Measurements from ENCODE around the gene CHI3L1.

CHI3L1 gene

DNA sequence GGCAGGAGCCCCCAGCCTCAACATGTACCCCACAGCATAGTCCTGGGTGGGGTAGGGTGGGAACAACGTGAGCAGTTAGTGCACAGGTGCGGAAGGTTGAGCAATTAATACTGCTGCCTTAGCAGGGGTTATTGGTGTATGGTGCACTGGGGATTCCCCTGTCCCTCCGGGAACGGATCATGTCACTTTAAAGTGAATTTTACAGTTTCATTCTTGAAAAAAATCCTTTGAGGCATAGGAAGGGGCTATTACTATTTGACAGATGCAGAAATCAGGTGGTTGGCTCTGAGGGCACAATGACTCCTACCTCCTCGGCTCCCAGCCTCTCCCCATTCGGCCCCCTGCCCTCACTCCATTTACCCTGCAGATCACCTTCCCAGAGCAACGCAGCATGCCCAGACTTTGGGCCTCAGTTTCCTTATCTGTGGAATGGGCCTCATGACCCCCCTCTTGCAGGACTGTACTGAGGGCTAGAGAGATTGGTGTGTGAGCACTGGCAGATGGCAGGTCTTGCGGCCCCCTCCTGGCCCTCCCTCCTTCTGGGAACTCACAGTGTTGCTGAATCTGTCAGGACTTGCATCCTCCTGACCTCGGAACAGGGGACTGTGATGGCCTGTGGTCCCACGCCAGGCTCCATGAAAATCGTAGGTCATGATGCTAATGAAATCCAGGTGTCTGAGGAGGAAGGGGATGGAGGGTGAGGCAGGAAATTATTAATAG is 5.7 kb downstream of the CHI3L1 start:
- no peak for DNase-seq

DNA sequence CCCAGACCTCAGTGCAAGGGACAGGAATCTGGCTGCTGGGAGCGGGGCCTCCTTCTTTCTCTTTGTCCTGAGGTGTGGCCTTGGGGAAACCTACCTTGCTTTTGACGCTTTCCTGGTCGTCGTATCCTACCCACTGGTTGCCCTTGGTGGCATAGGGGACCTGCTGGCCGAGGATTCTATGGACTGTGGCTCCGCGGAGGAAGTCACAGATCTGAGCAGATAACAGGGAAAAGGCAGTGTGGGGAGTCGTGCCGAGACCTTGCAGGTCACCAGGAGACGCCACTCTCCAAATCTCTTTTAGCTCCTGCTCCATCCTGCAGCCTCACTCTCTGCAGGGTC is 6.9 kb downstream of the CHI3L1 start:
- DNase-seq, result no peak

DNA sequence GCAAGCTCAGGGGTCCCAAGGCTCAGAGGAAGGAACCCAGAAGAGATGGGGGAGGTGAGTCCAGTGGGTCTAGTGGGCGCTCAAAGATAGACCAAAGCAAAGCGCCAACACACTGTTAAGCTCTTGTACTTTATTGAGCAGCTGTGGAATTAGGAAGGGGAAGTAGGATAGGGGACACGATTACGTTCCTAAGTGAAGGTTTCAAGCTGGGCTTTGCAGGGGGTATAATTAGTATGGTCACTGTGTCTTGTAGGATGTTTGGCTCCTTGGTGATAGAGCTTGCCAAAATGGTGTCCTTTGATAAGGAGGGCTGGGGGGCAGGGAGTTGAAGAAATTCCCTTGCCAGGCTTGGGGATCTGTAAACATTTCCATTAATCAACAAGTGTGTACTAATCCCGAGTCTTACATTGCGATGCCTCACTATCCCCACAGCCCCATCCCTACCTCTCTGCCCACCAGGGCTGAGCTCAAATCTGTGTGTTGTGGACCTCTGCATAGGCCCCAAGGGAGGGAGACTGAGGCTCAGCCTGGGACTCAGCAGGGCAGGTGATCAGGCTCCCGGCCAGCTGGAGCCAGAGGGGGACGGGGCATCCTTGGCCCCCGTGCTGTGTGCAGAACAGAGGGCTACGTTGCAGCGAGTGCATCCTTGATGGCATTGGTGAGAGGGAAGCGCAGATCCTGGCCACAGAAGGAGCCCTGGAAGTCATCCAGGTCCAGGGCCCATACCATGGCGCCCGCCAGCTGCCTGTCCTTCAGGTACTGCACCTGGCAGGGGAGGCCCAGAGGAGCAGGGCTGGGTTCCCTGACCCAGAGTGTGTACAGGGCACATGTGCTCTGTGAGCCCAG is 7.5 kb downstream of the CHI3L1 start:
- no peak for DNase-seq

DNA sequence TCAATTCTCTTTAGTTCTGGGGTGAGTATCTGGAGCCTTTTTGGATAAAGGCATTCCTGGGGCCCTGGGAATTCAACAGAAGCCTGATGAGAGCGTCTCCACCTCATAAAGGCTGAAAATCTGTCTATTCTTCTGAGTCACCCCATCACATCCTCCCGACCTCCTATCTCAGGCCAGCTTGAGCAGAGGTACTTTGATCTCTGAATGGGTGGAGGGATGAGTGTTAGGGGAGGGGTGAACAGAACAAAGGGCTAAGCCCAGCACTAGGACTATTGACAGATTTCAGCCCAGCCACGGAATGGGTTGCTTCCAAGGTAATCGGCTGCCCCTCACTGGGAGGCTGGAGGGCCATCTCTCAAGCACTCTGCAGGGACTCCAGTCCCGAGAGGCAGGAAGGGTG is 8.4 kb downstream of the CHI3L1 start:
- DNase-seq, result no peak

DNA sequence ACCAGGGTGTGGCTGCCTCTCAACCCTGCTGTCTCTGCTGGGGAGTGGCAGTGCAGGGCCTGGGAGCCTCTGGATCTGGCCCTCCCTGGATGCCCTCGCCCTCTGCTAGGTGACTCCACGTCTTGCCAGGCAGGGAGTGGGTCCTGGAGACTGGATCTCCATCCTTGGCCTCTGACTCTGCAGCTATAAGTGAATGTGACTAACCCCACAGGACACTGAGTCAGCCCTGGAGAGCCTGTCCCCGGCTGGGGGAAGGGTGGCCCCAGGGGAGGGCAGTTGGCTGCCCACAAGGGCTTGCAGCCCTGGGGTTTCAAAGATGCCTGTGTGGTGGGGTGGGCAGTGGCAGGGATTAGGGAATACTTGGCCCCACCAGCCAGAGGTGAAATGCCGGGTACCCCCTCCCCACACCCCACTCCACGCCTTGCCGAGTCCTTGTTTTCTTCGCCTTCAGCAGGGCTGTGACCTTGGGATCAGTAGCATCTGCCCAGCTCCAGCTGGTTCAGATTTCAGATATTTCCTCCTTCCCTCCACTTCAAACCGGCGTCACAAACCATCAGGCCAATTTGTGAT is 8.9 kb downstream of the CHI3L1 start:
- DNase-seq, result no peak

DNA sequence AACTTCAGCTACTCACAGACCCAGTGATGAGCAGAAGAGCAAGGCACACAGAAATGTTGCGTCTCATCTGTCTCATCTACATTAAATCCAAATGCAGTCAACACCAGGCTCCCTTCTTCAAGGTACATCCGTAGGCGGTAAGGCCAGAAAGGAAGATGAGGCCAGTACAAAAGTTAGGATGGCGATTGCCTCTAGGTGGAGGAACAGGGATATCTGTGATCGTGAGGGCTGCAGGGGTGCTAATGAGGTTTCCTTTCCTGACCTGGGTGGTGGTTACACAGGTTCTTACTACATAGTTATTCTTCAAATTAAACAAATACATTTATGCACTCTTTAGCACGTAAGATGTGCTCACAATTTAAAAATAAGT is 9.5 kb downstream of the CHI3L1 start:
- no peak for DNase-seq

DNA sequence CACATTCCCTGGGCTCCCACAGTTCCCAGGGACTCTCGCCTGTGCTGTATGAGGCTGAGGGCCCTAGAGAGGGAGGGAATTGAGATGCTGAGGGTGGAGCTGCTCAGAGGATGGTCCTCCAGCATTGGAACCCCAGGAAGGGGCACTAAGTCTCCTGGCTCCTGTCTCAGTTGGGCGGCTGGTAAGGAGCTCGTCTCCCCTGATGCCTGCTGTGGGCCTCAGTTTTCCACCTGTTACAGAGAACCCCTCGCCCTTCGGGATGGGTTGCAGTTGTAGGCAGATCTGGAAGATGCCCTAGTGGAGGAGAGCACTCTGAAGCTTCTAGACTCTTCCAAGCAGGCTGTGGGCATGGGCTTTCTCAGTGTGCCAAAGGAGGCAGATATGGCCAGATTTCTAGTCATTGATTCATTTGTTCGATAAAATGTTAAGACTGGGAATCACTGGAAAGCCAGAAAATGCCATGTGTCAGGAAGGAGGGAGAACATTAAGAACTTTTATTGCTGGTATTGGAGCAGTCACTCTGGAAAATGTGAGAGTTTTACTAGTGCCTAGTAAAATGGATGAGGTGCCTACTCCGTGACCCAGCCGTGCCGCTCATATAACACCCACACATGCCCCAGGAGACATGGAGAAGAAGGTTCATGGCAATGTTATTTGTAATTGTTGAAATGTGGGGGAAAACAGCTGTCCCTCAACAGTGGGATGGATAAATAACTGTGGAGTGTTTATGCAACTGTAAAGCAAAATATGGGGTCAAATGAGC is 10.1 kb downstream of the CHI3L1 start:
- no peak for DNase-seq

DNA sequence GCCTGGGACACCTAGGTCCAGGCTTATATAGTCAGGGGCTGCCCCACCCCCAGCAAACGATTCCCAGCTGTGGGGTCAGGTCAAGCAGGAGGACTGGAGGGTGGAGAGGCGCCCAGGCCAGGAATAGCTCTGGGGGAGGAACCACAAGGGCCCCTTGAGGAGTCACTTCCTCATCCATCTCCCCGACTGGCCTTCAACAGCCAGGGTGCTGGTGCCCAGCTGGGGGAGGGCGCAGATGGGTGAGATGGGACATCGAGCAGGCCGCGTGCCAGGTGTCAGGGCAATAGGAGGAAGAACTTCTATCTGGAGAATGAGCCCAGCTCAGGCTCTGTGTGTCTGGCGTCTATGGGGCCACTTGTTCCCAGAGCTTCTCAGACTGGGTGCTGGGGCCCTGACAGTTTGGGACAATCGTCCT is 10.7 kb downstream of the CHI3L1 start:
- DNase-seq, result no peak

DNA sequence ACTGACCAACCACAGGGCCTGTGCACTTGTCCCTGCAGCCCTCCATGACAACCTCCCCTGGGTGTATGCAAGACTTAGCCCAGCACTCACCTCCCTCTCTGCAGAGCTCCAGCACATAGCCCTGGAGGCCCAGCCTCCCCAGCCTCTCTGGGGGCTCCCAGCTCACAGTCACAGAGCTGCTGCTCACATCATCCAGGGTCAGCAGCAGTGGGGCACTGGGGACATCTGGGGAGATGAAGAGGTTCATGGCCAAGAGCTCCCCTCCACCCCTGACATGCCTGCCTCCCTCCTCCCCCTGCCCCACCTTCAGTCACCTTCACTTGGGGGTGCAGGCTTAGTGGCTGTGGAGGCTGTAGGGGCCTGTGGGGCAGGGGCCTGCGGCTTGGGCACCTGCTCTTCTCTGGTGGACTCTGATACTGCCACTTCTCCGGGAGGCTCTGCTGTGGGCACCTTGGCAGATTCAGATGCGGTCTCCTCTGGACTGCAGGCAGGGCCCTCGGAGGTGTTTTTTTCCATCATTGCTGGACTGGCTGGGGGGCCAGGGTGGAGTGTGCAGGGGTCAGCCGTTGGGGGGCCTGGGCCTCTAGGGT is 11.2 kb downstream of the CHI3L1 start, which contains the start of gene MYBPH:
Gene MYBPH, minus strand, starts transcription at position 590 of the 590 bp plus-strand sequence. Its CDS starts 71 bp downstream, at position 519.
- DNase-seq, result no peak

DNA sequence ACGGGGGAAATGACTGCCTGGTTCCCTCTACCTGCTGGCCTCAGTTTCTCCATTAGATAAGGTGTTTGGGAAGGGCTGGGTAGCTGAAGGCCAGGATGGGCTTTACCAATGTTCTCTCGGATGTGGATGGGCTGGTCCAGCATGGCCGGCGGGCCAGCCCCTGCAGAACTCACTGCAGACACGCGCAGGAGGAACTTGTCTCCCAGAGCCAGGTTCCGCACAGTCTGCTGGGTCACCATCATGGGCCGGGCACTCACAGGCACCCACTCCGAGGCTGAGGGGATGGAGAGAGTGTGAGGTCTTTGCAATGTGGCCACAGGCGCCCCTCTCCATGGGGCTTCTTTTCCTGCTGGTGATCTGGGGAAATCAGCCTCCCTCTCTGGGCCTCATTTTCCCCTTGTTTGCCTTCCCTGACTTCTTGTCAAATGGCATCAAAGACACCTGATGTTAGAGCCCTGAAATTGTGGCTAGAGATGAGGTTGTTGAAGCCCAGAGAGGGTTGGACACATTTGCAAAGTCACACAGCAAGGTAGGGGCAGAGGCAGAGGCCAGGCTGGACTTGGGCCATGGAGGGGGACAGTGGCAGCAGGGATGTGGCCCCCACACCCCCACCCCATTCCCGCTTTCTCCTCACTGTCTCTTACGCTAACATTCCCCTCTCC is 12.0 kb downstream of the CHI3L1 start:
- DNase-seq, result no peak

DNA sequence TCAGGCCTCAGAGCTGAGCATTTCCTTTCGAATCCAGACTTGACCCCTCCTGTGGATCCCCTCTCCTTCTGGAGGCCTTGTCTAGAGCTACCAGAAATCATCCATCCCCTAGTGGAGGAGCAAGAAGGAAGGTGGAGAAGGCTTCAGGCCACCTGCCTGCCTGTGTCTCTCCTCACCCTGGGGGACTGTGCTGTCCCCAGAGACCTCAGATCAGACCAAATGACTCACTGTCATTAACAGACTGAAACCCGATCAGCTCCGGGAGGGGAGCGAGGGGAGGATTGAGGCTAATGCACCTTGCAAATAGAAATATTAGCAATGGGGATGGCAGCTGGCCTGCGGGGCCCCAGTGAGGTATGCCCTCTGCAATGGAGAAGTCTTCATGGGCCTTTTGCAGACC is 12.9 kb downstream of the CHI3L1 start:
- no peak for DNase-seq

DNA sequence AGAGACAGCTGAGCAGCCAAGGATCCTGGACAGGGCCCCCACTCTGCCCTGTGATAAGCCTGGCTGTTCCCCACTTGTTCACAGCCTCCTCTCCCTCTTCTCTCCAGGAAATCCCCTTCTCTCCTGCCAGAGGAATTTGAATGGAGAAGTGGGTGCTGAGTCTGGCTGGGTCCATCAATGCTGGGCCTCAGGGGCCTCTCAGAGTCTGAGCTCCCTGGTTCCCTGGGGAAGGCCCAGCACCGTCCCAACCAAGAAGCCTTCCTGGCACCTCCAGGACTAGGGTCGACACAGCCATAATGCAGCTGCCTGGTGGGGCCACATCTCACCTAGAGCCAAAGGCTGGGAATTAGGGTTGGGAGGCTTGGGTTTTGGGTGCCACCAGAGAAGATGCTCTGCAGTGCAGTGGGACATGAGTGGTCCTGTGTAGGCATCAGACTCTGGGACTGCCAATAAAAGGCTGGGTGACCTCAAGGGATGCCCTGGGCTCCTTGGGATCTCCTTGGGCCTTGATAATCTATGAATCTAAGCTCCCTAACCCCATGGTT is 13.4 kb downstream of the CHI3L1 start:
- DNase-seq, result no peak

DNA sequence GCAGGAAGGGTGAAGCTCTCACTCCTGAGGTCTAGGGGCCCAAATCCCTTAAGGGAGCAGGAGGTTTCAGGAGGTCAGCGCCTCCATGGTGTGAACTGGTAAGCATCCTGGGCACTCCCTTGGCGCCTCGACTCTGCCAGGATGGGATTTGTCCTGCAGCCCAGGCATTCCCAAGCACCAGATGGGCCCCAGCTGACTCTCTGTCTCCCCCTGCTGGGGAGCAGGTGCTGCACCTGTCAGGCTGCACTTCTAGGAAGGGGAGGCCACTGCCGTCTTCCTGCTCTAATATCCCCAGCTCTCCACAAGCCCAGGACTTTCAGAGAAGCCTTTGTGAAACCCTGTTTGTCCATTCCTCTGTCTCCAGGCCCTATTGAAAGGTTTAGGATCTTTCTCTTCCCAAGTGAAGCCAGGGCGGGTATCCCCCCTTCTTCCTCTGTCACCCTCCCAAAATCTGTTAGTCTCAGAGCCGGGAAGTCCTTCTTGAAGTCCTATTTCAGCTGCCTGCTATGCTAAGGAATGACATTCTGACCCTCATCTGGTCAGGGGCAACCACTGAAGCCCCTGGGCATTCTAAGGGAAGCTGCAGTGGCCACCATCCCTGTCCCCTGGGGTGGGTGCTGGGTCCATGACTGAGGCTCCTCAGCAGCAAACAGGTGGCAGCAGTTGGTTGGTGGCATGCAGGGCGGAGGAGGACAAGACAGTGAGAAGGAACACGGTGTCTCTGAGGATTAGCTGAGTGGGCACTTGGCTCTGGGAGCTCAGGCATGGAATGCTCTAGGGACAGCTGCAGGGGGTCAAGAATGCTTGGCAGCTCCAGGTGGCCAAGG is 14.1 kb downstream of the CHI3L1 start:
- DNase-seq, result peak; percentile 31

DNA sequence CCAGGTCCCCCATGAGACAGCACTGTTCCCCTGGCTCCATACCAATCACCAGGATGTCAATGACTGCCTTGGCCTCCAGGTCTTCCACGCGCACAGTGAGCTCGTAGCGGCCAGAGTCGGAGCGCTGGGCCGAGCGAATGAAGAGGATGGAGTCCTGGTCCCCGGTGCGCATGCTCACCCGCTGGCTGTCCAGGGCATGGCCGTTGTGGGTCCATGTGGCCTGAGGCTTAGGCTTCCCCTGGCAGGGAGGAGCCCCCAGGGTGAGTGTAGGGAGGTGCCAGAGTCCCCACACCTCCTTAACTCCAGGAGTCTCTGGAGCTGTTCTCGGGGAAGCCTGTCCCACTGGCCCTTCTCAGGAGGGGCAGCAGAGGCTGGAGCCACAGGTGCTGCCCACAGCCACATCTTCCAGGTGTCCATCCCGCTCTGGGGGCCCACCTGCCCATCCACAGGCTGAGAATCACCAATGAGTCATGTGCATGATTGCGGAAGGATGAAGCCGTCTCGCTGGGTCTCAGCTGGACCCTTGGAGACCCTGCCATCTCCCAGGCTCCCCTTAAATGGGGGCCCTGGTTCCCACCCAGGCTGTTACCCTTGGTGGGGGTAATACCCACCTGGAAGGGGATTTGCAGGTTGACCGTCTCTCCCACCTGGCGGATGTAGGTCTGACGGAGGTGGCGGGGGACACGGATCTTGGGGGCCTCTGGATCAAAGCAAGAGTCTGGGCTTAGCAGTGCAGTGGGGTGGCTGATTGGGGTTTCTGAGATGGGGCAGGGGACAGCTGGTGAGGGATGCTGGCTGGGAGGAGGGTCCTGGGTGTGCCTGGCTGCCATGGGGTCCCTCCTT is 14.9 kb downstream of the CHI3L1 start:
- DNase-seq, result no peak

DNA sequence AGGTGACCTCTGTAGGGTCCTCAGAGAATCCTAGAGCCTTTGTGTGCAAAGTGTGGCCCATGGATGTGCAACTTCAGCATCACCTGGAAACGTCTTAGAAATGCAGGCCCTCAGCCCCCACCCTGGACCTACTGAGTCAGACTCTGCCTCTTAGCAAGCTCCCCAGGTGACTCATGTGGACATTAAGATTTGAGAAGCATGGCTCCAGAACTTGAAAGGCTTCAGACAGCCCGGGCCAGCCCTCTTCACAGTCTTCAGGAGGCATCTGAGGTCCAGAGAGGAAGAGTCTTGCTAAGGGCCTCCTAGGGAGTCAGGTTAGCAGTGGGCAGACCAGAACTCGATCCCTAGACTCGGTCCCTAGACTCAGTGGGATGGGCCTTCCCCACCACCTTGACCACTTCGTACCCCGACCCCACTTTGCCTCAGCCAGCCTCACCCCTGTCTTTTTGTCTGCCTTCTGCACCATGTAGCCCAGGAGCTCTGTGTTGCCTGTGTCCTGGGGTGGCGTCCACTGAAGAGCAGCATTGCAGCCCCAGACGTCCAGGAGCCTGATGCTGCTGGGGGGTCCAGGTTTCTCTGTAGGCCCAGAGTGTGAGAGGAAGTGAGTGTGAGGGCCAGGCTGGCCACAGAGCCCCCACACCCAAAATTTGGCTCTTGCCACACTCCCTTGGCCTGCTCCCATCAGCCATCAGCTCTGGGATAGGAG is 15.7 kb downstream of the CHI3L1 start:
- DNase-seq, result no peak

DNA sequence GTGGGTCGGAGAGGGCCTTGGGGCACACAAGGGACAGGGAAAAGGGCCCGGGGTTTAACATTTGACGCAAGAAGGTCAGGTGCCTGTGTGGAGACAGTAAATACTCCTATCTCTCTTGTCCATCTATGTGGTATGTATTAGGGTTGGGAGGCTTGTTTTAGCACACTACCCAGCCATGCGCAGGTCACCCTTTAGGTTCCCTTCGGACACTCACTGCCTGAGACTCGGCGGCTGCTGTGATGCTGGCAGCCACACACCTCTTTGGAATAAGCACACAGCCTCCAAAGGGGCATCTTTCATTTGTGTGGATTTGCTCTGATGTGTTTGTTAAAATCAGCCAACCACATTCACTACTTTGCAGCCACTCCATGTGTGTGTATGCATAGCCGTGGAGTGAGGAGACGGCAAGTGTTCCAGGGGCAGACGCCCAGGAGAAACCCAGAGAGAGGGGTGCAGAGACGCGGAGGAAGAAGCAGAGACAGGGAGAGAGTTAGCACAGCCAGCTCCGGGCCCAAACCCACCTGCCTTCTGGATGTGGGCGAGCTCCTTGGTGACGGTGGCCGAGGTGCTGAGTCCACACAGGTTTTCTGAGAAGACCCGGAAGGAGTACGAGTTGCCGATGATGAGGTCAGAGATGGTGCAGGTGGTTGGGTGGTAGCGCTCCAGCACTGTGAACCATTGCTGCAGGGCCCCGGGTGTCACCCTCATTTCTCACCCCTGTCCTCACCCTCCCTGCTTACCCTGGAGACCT is 16.6 kb downstream of the CHI3L1 start:
- no peak for DNase-seq

DNA sequence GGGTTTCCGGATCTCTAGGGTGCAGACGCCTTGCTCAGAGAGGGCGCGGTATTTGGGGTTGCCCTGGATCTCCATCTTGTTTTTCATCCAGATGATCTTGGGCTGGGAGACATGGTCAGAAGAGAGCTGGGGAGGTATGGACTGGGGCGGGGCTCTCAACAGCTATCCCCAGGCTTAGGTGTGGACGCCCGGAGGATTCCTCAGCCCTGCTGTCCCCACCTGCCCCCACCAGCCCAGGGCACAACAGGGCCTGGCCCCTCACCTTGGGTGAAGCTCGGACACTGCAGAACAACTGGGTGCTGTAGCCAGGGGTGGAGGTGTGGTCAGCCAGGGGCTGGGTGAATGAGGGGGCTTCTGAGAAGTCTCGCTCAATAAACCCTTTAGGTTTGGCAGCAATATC is 17.5 kb downstream of the CHI3L1 start:
- no peak for DNase-seq

DNA sequence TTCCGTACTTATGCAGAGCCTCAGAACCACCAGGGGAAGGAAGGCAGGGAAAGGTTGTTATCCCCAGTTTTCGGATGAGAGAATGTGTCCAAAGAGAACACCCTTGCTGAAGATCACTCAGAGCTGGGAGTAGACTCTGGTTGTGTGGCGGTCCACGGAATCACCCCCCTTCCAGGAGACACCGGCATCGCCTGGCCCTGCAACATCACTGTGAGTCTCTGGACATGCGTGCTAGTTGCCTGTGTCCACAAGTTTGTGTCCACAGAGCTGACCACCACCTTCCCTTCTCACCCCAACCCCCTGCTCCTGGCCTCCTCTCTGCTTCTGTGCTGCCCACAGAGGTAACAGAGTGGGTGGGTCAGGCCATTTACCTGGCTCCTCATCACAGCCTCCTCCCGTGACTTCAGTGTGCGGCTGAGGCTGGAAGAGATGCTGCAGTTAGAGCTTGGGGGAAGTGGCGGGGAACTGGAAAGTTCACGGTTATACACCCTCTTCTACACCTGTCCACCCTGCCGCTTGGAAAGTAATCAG is 18.2 kb downstream of the CHI3L1 start:
- DNase-seq, result no peak

DNA sequence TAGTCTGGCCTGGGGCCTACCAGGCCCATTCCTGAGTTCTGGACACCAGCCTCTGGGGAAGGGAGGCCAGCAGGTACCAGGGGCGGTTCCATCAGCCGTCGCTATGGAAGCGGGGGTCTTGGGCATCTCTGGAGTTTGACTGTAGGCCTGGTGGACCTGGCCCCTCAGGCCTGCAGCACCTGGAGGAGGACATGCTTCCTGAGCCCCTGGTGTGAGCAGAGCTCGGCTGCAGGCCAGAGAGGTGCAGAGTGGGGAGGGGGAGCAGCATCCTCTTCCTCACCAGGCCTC is 18.6 kb downstream of the CHI3L1 start:
- no peak for DNase-seq
